DND-41 (cell line): ENCODE measurements around the gene ACADVL.

ENCODE experiments used
- EZH2 ChIP-seq: IDR thresholded peaks from 3 replicates; pipeline ENCODE4 v1.6.1; 2012; ENCODE audit warnings: borderline replicate concordance, low read depth, mild to moderate bottlenecking, moderate library complexity, low read length, inconsistent platforms; ENCODE audit not compliant: severe bottlenecking
- TF ChIP-seq, protein P1 (sequence below): IDR thresholded peaks from 2 replicates; pipeline ENCODE4 v1.5.1; 2012; ENCODE audit warnings: borderline replicate concordance, low read length, moderate library complexity, mild to moderate bottlenecking; ENCODE audit not compliant: poor library complexity, severe bottlenecking; ENCODE audit errors: extremely low read depth

- TF ChIP-seq, protein P1, sequence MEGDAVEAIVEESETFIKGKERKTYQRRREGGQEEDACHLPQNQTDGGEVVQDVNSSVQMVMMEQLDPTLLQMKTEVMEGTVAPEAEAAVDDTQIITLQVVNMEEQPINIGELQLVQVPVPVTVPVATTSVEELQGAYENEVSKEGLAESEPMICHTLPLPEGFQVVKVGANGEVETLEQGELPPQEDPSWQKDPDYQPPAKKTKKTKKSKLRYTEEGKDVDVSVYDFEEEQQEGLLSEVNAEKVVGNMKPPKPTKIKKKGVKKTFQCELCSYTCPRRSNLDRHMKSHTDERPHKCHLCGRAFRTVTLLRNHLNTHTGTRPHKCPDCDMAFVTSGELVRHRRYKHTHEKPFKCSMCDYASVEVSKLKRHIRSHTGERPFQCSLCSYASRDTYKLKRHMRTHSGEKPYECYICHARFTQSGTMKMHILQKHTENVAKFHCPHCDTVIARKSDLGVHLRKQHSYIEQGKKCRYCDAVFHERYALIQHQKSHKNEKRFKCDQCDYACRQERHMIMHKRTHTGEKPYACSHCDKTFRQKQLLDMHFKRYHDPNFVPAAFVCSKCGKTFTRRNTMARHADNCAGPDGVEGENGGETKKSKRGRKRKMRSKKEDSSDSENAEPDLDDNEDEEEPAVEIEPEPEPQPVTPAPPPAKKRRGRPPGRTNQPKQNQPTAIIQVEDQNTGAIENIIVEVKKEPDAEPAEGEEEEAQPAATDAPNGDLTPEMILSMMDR = no peak
- TF ChIP-seq EZH2 = no peak
Observed at GRCh38 chr17:7241090-7241733, 21.5 kb downstream of the ACADVL start.
